GM20000 (cell line): Measurements from ENCODE around the gene IGSF1.

Experiments
- DNase-seq: peaks from one replicate; pipeline ENCODE4 v3.0.0; 2012; ENCODE audit warnings: low spot score
- CTCF ChIP-seq: IDR thresholded peaks from 2 replicates; pipeline ENCODE4 v1.5.1; 2012; ENCODE audit warnings: mild to moderate bottlenecking, control low read depth; ENCODE audit errors: extremely low read depth, missing control alignments

Gene IGSF1

GRCh38 chrX:131298036-131298435 is 8.9 kb upstream of the IGSF1 start:
- DNase-seq, result no peak
- no peak for TF ChIP-seq CTCF

- DNase-seq, result no peak
- TF ChIP-seq CTCF, result no peak
These were observed 421 bp upstream of the IGSF1 start for GRCh38 chrX:131289527-131289926.

GRCh38 chrX:131288188-131288587 is 918 bp downstream of the IGSF1 start:
- TF ChIP-seq CTCF, result no peak
- DNase-seq, result no peak

- no peak for DNase-seq
- TF ChIP-seq CTCF, result no peak
These were observed 1.4 kb downstream of the IGSF1 start for GRCh38 chrX:131287560-131288179.

GRCh38 chrX:131279617-131280016 is 9.5 kb downstream of the IGSF1 start:
- TF ChIP-seq CTCF, result no peak
- DNase-seq, result no peak

- DNase-seq, result no peak
- no peak for TF ChIP-seq CTCF
These were observed 9.9 kb downstream of the IGSF1 start for GRCh38 chrX:131279197-131279596.

GRCh38 chrX:131277543-131278136 is 11.5 kb downstream of the IGSF1 start:
- DNase-seq, result no peak
- no peak for TF ChIP-seq CTCF
